GM23338 (cell line): ENCODE data around the gene ID4. TPM values are rescaled to one million over a fixed set of nuclear protein-coding genes. Genes with fewer than 3 reads are reported as not detected.

Experiments
- ATAC-seq: fragments of 200-7000 bp; cut with Tn5 transposase; 3 replicates; pipeline ENCODE4 v1.9.1; 2020
- DNase-seq: peaks from one replicate; pipeline ENCODE4 v3.0.0-alpha.2; 2015; ENCODE audit warnings: low spot score
- H2AFZ ChIP-seq: fragments of 200-600 bp; sonication (generic); 2 replicates; pipeline ENCODE4 v1.8.0; 2016; ENCODE audit warnings: antibody characterized with exemption, mild to moderate bottlenecking, moderate library complexity
- H3F3A ChIP-seq: fragments of 200-600 bp; sonication (generic); replicated peaks from 2 replicates; pipeline ENCODE4 v1.8.0; 2017; ENCODE audit warnings: antibody characterized with exemption, mixed run types, low read depth
- H3K27ac ChIP-seq: fragments of 200-600 bp; sonication (generic); 2 replicates; pipeline ENCODE4 v1.6.1; 2016; ENCODE audit warnings: low read depth
- H3K27me3 ChIP-seq: fragments of 200-600 bp; sonication (generic); 2 replicates; pipeline ENCODE4 v1.8.0; 2016; ENCODE audit warnings: mild to moderate bottlenecking, mixed run types, moderate library complexity; ENCODE audit not compliant: insufficient read depth
- H3K36me3 ChIP-seq: fragments of 200-600 bp; sonication (generic); 2 replicates; pipeline ENCODE4 v1.8.0; 2016; ENCODE audit warnings: mild to moderate bottlenecking; ENCODE audit not compliant: insufficient read depth
- H3K4me1 ChIP-seq: fragments of 200-600 bp; sonication (generic); 2 replicates; pipeline ENCODE4 v1.8.0; 2016; ENCODE audit warnings: mild to moderate bottlenecking, moderate library complexity; ENCODE audit not compliant: insufficient read depth
- H3K4me2 ChIP-seq: fragments of 200-600 bp; sonication (generic); 2 replicates; pipeline ENCODE4 v1.7.1; 2017; ENCODE audit warnings: mixed run types
- H3K4me3 ChIP-seq: fragments of 200-600 bp; sonication (generic); 2 replicates; pipeline ENCODE4 v1.6.1; 2016; ENCODE audit warnings: mixed run types
- H3K79me2 ChIP-seq: fragments of 200-600 bp; sonication (generic); replicated peaks from 2 replicates; pipeline ENCODE4 v1.8.0; 2017; ENCODE audit warnings: mild to moderate bottlenecking; ENCODE audit not compliant: insufficient read depth
- H3K9me2 ChIP-seq: fragments of 200-600 bp; sonication (generic); 2 replicates; pipeline ENCODE4 v1.8.0; 2017; ENCODE audit not compliant: insufficient read depth
- H4K20me1 ChIP-seq: fragments of 200-600 bp; sonication (generic); replicated peaks from 2 replicates; pipeline ENCODE4 v1.8.0; 2017; ENCODE audit warnings: mild to moderate bottlenecking; ENCODE audit not compliant: insufficient read depth
- H3K27ac Mint-ChIP-seq: 2 replicates; pipeline ENCODE4 v1.8.0; 2020; ENCODE audit warnings: inconsistent platforms, mild to moderate bottlenecking, moderate library complexity, mixed read lengths
- H3K27me3 Mint-ChIP-seq: 3 replicates; pipeline ENCODE4 v1.8.0; 2022; ENCODE audit warnings: low read depth, mild to moderate bottlenecking, moderate library complexity, mixed read lengths, inconsistent platforms; ENCODE audit not compliant: insufficient read depth, poor library complexity
- H3K36me3 Mint-ChIP-seq: 3 replicates; pipeline ENCODE4 v1.8.0; 2021; ENCODE audit warnings: low read depth, mild to moderate bottlenecking, inconsistent platforms, moderate library complexity, mixed read lengths
- H3K4me1 Mint-ChIP-seq: 3 replicates; pipeline ENCODE4 v1.8.0; 2020; ENCODE audit warnings: mild to moderate bottlenecking, inconsistent platforms, mixed read lengths
- H3K4me3 Mint-ChIP-seq: 3 replicates; pipeline ENCODE4 v1.8.0; 2021; ENCODE audit warnings: moderate library complexity, mild to moderate bottlenecking, inconsistent platforms, mixed read lengths
- H3K9me3 Mint-ChIP-seq: 3 replicates; pipeline ENCODE4 v1.8.0; 2020; ENCODE audit warnings: moderate library complexity, mild to moderate bottlenecking, inconsistent platforms, mixed read lengths
- CREB1 ChIP-seq: fragments of 250-450 bp; sonication (Bioruptor Pico); IDR thresholded peaks from 2 replicates; pipeline ENCODE4 v1.5.0; 2020; ENCODE audit warnings: low read depth, mild to moderate bottlenecking, moderate library complexity
- EZH2 ChIP-seq: fragments of 200-600 bp; sonication (generic); IDR thresholded peaks from one replicate; pipeline ENCODE4 v1.8.0; 2017; ENCODE audit warnings: antibody characterized with exemption, mild to moderate bottlenecking, low read depth; ENCODE audit not compliant: unreplicated experiment
- EZH2phosphoT487 ChIP-seq: fragments of 200-600 bp; sonication (generic); IDR thresholded peaks from one replicate; pipeline ENCODE4 v1.8.1; 2018; ENCODE audit warnings: antibody characterized with exemption; ENCODE audit not compliant: unreplicated experiment
- JUNB ChIP-seq: IDR thresholded peaks from one replicate; pipeline ENCODE4 v1.6.1; 2016; ENCODE audit warnings: antibody characterized with exemption; ENCODE audit not compliant: unreplicated experiment
- NANOG ChIP-seq: IDR thresholded peaks from 2 replicates; pipeline ENCODE4 v1.6.1; 2016; ENCODE audit warnings: antibody characterized with exemption, borderline replicate concordance
- POLR2AphosphoS5 ChIP-seq: IDR thresholded peaks from 2 replicates; pipeline ENCODE4 v1.6.1; 2016; ENCODE audit warnings: antibody characterized with exemption, low read depth
- REST ChIP-seq: IDR thresholded peaks from one replicate; pipeline ENCODE4 v1.6.1; 2018; ENCODE audit warnings: antibody characterized with exemption; ENCODE audit not compliant: unreplicated experiment
- STAT1 ChIP-seq: IDR thresholded peaks from one replicate; pipeline ENCODE4 v1.6.1; 2016; ENCODE audit warnings: antibody characterized with exemption; ENCODE audit not compliant: unreplicated experiment
- ZNF114 ChIP-seq: fragments of 250-450 bp; sonication (Bioruptor Pico); IDR thresholded peaks from 2 replicates; pipeline ENCODE4 v1.5.0; 2020; ENCODE audit warnings: mild to moderate bottlenecking, moderate library complexity
- ZNF331 ChIP-seq: fragments of 250-450 bp; sonication (Bioruptor Pico); IDR thresholded peaks from 2 replicates; pipeline ENCODE4 v1.5.0; 2020; ENCODE audit warnings: low read depth, mild to moderate bottlenecking, moderate library complexity
- polyA plus RNA-seq: library from polyadenylated mRNA; unstranded; fragments of >200 nt; fragmentation: Nextera tagmentation; extraction: Ambion mirVana; gene quantifications from 2 replicates; pipeline ENCODE4 v1.2.1, GENCODE V29; 2016
- total RNA-seq: library from RNA; depleted of rRNA; stranded (reverse); fragments of >200 nt; shearing (Covaris generic); gene quantifications from 2 replicates; pipeline ENCODE4 v1.2.3, GENCODE V29; 2014
- TF ChIP-seq, protein P1 (sequence below): fragments of 250-450 bp; sonication (Bioruptor Pico); IDR thresholded peaks from 2 replicates; pipeline ENCODE4 v1.5.0; 2020; ENCODE audit warnings: mild to moderate bottlenecking, moderate library complexity
- TF ChIP-seq, protein P2 (sequence below): IDR thresholded peaks from 2 replicates; pipeline ENCODE4 v1.6.1; 2016; ENCODE audit warnings: antibody characterized with exemption
- TF ChIP-seq, protein P3 (sequence below), 2 experiments: fragments of 200-600 bp in 1 of 2; sonication (generic) in 1 of 2; conservative IDR thresholded peaks; 2 replicates each; pipeline versions ENCODE4 v1.5.1 to v1.6.1; 2016 to 2017; ENCODE audit warnings: antibody characterized with exemption in 2 of 2, low read depth in 2 of 2, mild to moderate bottlenecking in 2 of 2, moderate library complexity in 1 of 2

Gene ID4
- total and polyA plus RNA-seq, 2 experiments from 2014 or later: 3.7 to 7.0 TPM

DNA sequence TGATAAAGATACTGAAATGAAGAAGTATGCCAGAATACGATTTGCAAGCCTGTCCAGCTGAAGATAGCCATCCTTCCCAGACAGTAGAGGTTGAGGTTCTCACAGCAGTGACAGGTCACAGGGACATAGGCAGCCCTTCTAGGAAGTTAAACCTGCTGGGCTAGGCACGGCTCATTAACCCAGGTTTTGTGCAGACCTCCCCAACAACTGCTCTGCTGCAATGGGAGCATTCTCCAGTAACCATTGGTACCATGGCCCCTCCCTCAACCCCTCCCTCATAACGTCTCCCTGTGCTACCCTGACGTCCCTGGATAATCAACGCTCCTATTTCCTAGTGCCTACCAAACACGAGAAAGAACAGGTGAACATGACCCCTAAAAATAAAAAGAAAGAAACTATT, 15.8 kb downstream of the ID4 start:
- H3K79me2 ChIP-seq: no peaks in the 10 kb centered on the region
- no peak overlapping the region for H3K4me3 Mint-ChIP-seq

More for the DNA sequence above, 15.8 kb downstream of the ID4 start:
- Histone ChIP-seq H3K9me2 (no peaks in the 10 kb centered on the region), H3K4me1 (0 out of 2 replicates have a peak, but pooled peaks cover 8% of the 10 kb centered on the region), H2AFZ (no peak overlapping the region), H3K27me3 (no peaks in the 10 kb centered on the region), H3K4me2 (no peak overlapping the region), H3K36me3 (no peaks in the 10 kb centered on the region), H3K4me3 (no peak overlapping the region), H3F3A (no peaks in the 10 kb centered on the region), H3K27ac (no peak overlapping the region), H4K20me1 (no peaks in the 10 kb centered on the region)
- Mint-ChIP-seq H3K27ac (no peak overlapping the region), H3K27me3 (peaks cover 2% of the 10 kb centered on the region), H3K36me3 (peaks cover 4% of the 10 kb centered on the region; the same call in 2 of the 3 replicates), H3K9me3 (peaks cover 3% of the 10 kb centered on the region; the same call in 1 of the 3 replicates), H3K4me1 (peaks cover 8% of the 10 kb centered on the region)
- DNase-seq (no peak), ATAC-seq (no peak)
- no peak for TF ChIP-seq STAT1
- no peak for TF ChIP-seq CREB1 (CRISPR knock-in tag)
- TF ChIP-seq, protein P1, sequence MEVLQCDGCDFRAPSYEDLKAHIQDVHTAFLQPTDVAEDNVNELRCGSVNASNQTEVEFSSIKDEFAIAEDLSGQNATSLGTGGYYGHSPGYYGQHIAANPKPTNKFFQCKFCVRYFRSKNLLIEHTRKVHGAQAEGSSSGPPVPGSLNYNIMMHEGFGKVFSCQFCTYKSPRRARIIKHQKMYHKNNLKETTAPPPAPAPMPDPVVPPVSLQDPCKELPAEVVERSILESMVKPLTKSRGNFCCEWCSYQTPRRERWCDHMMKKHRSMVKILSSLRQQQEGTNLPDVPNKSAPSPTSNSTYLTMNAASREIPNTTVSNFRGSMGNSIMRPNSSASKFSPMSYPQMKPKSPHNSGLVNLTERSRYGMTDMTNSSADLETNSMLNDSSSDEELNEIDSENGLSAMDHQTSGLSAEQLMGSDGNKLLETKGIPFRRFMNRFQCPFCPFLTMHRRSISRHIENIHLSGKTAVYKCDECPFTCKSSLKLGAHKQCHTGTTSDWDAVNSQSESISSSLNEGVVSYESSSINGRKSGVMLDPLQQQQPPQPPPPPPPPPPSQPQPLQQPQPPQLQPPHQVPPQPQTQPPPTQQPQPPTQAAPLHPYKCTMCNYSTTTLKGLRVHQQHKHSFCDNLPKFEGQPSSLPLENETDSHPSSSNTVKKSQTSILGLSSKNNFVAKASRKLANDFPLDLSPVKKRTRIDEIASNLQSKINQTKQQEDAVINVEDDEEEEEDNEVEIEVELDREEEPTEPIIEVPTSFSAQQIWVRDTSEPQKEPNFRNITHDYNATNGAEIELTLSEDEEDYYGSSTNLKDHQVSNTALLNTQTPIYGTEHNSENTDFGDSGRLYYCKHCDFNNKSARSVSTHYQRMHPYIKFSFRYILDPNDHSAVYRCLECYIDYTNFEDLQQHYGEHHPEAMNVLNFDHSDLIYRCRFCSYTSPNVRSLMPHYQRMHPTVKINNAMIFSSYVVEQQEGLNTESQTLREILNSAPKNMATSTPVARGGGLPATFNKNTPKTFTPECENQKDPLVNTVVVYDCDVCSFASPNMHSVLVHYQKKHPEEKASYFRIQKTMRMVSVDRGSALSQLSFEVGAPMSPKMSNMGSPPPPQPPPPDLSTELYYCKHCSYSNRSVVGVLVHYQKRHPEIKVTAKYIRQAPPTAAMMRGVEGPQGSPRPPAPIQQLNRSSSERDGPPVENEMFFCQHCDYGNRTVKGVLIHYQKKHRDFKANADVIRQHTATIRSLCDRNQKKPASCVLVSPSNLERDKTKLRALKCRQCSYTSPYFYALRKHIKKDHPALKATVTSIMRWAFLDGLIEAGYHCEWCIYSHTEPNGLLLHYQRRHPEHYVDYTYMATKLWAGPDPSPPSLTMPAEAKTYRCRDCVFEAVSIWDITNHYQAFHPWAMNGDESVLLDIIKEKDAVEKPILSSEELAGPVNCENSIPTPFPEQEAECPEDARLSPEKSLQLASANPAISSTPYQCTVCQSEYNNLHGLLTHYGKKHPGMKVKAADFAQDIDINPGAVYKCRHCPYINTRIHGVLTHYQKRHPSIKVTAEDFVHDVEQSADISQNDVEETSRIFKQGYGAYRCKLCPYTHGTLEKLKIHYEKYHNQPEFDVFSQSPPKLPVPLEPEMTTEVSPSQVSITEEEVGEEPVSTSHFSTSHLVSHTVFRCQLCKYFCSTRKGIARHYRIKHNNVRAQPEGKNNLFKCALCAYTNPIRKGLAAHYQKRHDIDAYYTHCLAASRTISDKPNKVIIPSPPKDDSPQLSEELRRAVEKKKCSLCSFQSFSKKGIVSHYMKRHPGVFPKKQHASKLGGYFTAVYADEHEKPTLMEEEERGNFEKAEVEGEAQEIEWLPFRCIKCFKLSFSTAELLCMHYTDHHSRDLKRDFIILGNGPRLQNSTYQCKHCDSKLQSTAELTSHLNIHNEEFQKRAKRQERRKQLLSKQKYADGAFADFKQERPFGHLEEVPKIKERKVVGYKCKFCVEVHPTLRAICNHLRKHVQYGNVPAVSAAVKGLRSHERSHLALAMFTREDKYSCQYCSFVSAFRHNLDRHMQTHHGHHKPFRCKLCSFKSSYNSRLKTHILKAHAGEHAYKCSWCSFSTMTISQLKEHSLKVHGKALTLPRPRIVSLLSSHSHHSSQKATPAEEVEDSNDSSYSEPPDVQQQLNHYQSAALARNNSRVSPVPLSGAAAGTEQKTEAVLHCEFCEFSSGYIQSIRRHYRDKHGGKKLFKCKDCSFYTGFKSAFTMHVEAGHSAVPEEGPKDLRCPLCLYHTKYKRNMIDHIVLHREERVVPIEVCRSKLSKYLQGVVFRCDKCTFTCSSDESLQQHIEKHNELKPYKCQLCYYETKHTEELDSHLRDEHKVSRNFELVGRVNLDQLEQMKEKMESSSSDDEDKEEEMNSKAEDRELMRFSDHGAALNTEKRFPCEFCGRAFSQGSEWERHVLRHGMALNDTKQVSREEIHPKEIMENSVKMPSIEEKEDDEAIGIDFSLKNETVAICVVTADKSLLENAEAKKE (CRISPR knock-in tag): no peak
- no peak for TF ChIP-seq JUNB
- no peak for TF ChIP-seq EZH2phosphoT487
- no peak for TF ChIP-seq EZH2
- TF ChIP-seq, protein P2, sequence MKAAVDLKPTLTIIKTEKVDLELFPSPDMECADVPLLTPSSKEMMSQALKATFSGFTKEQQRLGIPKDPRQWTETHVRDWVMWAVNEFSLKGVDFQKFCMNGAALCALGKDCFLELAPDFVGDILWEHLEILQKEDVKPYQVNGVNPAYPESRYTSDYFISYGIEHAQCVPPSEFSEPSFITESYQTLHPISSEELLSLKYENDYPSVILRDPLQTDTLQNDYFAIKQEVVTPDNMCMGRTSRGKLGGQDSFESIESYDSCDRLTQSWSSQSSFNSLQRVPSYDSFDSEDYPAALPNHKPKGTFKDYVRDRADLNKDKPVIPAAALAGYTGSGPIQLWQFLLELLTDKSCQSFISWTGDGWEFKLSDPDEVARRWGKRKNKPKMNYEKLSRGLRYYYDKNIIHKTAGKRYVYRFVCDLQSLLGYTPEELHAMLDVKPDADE: no peak
- no peak for TF ChIP-seq ZNF331 (CRISPR knock-in tag)
- TF ChIP-seq, protein P3, sequence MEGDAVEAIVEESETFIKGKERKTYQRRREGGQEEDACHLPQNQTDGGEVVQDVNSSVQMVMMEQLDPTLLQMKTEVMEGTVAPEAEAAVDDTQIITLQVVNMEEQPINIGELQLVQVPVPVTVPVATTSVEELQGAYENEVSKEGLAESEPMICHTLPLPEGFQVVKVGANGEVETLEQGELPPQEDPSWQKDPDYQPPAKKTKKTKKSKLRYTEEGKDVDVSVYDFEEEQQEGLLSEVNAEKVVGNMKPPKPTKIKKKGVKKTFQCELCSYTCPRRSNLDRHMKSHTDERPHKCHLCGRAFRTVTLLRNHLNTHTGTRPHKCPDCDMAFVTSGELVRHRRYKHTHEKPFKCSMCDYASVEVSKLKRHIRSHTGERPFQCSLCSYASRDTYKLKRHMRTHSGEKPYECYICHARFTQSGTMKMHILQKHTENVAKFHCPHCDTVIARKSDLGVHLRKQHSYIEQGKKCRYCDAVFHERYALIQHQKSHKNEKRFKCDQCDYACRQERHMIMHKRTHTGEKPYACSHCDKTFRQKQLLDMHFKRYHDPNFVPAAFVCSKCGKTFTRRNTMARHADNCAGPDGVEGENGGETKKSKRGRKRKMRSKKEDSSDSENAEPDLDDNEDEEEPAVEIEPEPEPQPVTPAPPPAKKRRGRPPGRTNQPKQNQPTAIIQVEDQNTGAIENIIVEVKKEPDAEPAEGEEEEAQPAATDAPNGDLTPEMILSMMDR (conservative IDR thresholded peaks at IDR 0.05; ENCODE audit: low read depth in 2 of 2): no peak
- no peak for TF ChIP-seq NANOG
- TF ChIP-seq REST: no peak
- TF ChIP-seq POLR2AphosphoS5: no peak
- no peak for TF ChIP-seq ZNF114 (CRISPR knock-in tag)
